HT-29 (cell line): Measurements from ENCODE around the gene TFEB. TPM values are rescaled to one million over a fixed set of nuclear protein-coding genes. Genes with fewer than 3 reads are reported as not detected.

ENCODE experiments used
- DNase-seq: peaks from one replicate; pipeline ENCODE4 v3.0.0-alpha.2; 2015; ENCODE audit warnings: low spot score
- total RNA-seq: library from RNA; depleted of rRNA; stranded (reverse); fragments of >200 nt; shearing (Covaris generic); gene quantifications from 2 replicates; pipeline ENCODE4 v1.2.3, GENCODE V29; 2014

TFEB gene
- total RNA-seq, 1 experiment from 2014 or later = 24.0 TPM

GRCh38 chr6:41739041-41739440 lies 3.6 kb upstream of the TFEB start:
- no peak for DNase-seq

- DNase-seq = no peak
Measured at GRCh38 chr6:41737591-41738130, 2.3 kb upstream of the TFEB start.

- no peak for DNase-seq
Measured at GRCh38 chr6:41736800-41737555, 1.6 kb upstream of the TFEB start.

- DNase-seq = no peak
Measured at GRCh38 chr6:41736186-41736733, 852 bp upstream of the TFEB start.

- DNase-seq = peak; percentile 66
Measured at GRCh38 chr6:41734666-41735426, 562 bp downstream of the TFEB start.

GRCh38 chr6:41733707-41734665 lies 1.4 kb downstream of the TFEB start:
- peak; percentile 63 for DNase-seq

- no peak for DNase-seq
Measured at GRCh38 chr6:41733360-41733706, 2.1 kb downstream of the TFEB start.

GRCh38 chr6:41732591-41733359 lies 2.6 kb downstream of the TFEB start:
- no peak for DNase-seq

GRCh38 chr6:41732149-41732548 lies 3.3 kb downstream of the TFEB start:
- DNase-seq = no peak

- no peak for DNase-seq
Measured at GRCh38 chr6:41731561-41732086, 3.8 kb downstream of the TFEB start.

GRCh38 chr6:41730531-41731436 lies 4.6 kb downstream of the TFEB start:
- no peak for DNase-seq

GRCh38 chr6:41729624-41730023 lies 5.8 kb downstream of the TFEB start:
- no peak for DNase-seq

- DNase-seq = no peak
Measured at GRCh38 chr6:41728954-41729353, 6.5 kb downstream of the TFEB start.

- DNase-seq = peak; percentile 39
Measured at GRCh38 chr6:41728073-41728936, 7.1 kb downstream of the TFEB start.

GRCh38 chr6:41727705-41728072 lies 7.7 kb downstream of the TFEB start:
- DNase-seq = no peak

GRCh38 chr6:41726876-41727275 lies 8.5 kb downstream of the TFEB start:
- DNase-seq = no peak

GRCh38 chr6:41724586-41725501 lies 10.6 kb downstream of the TFEB start:
- DNase-seq = no peak
